GM12891 (cell line): ENCODE results near the gene SLC11A2.

Experiments used
- POLR2A ChIP-seq: IDR thresholded peaks from 2 replicates; pipeline ENCODE4 v1.6.1; 2011; ENCODE audit warnings: low read depth, low read length, control low read depth
- POLR2AphosphoS5 ChIP-seq: IDR thresholded peaks from 2 replicates; pipeline ENCODE4 v1.6.1; 2011; ENCODE audit warnings: low read depth, low read length, control low read depth

DNA sequence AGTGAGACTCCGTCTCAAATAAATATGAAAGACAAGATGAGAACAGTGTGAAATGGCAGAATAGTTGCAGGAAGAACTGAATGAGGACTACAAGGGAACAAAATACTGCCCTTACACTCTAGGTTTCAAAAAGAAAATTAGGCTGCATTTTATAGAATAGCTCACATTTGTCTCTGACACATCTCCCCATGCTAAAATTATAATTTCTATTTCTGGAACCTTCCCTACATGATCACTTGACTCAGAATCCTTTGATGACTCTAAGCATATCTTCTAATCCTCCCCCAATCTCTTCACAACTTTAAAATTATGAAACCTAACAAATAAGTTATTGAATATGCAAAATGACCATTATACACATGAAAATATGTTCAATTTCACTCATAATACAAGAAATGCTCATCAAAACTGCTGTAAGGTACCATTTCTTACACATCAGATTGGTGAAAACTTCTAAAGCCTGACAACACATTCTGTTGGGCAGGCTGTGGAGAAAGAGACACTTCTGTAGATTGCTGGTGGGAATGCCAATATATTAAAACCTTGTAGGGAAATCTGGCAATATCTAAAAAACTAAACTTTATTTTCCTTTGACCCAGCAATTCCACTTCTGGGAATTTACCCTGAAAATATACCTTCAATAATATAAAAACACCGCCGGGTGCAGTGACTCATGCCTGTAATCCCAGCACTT lies 78.1 kb downstream of the SLC11A2 start:
- TF ChIP-seq POLR2AphosphoS5 (no peak), POLR2A (no peak)
